DOHH2 (cell line): ENCODE results near the gene LIF.

Experiments used
- H3F3A ChIP-seq: fragments of 200-600 bp; sonication (generic), shearing (Covaris generic); 2 replicates; pipeline ENCODE4 v1.6.0; 2016; ENCODE audit warnings: antibody characterized with exemption, mild to moderate bottlenecking; ENCODE audit not compliant: control insufficient read depth, insufficient read depth
- H3K27ac ChIP-seq: fragments of 200-600 bp; sonication (generic); 2 replicates; pipeline ENCODE4 v1.5.1; 2014; ENCODE audit warnings: low read depth, mild to moderate bottlenecking, low read length, moderate library complexity
- H3K27me3 ChIP-seq: fragments of 200-600 bp; sonication (generic); 2 replicates; pipeline ENCODE4 v1.6.1; 2014; ENCODE audit warnings: mild to moderate bottlenecking, low read length, mixed read lengths; ENCODE audit not compliant: control insufficient read depth
- H3K36me3 ChIP-seq: fragments of 200-600 bp; sonication (generic); 2 replicates; pipeline ENCODE4 v1.6.1; 2014; ENCODE audit warnings: mild to moderate bottlenecking, low read length, moderate library complexity, mixed read lengths; ENCODE audit not compliant: control insufficient read depth
- H3K4me1 ChIP-seq: fragments of 200-600 bp; sonication (generic); 2 replicates; pipeline ENCODE4 v1.6.1; 2014; ENCODE audit warnings: mild to moderate bottlenecking, low read length, mixed read lengths; ENCODE audit not compliant: control insufficient read depth
- H3K4me2 ChIP-seq: fragments of 200-600 bp; sonication (generic); 2 replicates; pipeline ENCODE4 v1.6.0; 2014; ENCODE audit warnings: mild to moderate bottlenecking, low read length, moderate library complexity
- H3K4me3 ChIP-seq: fragments of 200-600 bp; sonication (generic); 2 replicates; pipeline ENCODE4 v1.5.1; 2014; ENCODE audit warnings: mild to moderate bottlenecking, low read length, mixed read lengths
- H3K79me2 ChIP-seq: fragments of 200-600 bp; sonication (generic); 2 replicates; pipeline ENCODE4 v1.6.1; 2014; ENCODE audit warnings: mild to moderate bottlenecking, low read length, mixed read lengths; ENCODE audit not compliant: control insufficient read depth
- H3K9me2 ChIP-seq: fragments of 200-600 bp; sonication (generic); replicated peaks from 2 replicates; pipeline ENCODE4 v1.6.1; 2014; ENCODE audit warnings: mild to moderate bottlenecking, low read length, mixed read lengths; ENCODE audit not compliant: control insufficient read depth
- H3K9me3 ChIP-seq: fragments of 200-600 bp; sonication (generic); 2 replicates; pipeline ENCODE4 v1.6.1; 2014; ENCODE audit warnings: antibody characterized with exemption, low read length, mixed read lengths; ENCODE audit not compliant: control insufficient read depth, insufficient read depth
- H4K20me1 ChIP-seq: fragments of 200-600 bp; sonication (generic); 2 replicates; pipeline ENCODE4 v1.6.0; 2014; ENCODE audit warnings: low read depth, mild to moderate bottlenecking, antibody characterized with exemption, low read length, moderate library complexity; ENCODE audit not compliant: control insufficient read depth, insufficient read depth
- EZH2phosphoT487 ChIP-seq: fragments of 200-600 bp; sonication (generic); IDR thresholded peaks from 2 replicates; pipeline ENCODE4 v1.6.1; 2017; ENCODE audit warnings: borderline replicate concordance, mild to moderate bottlenecking, antibody characterized with exemption, low read length, moderate library complexity, mixed read lengths
- TF ChIP-seq, protein P1 (sequence below): fragments of 200-600 bp; sonication (generic); IDR thresholded peaks from one replicate; pipeline ENCODE4 v1.5.1; 2014; ENCODE audit warnings: antibody characterized with exemption, mild to moderate bottlenecking, low read depth, low read length; ENCODE audit not compliant: poor library complexity, severe bottlenecking

Gene LIF

DNA sequence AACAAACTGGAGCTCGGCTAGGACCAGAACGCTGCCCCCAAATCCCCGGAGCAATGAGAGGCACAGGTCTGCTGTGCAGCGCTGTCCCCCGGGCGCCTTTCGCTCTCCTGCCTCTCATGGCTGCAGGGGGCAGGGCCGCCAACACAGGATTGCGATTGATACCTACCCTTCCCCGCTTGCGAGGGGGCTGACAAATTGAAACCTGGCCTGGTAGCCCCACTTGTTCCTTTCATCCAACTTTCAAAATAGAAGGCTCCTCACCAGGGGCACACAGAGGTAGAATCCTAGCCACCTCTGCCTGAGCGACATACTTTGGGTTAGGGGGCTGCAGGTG, 43.4 kb upstream of the LIF start:
- Histone ChIP-seq H3F3A (peaks cover 8% of the 10 kb centered on the region; the same call in 1 of the 2 replicates), H3K4me2 (peak overlapping the region; percentile 83), H3K27ac (peak overlapping the region; percentile 12; the same call in 1 of the 2 replicates), H3K36me3 (no peaks in the 10 kb centered on the region), H3K9me3 (no peaks in the 10 kb centered on the region), H3K9me2 (no peaks in the 10 kb centered on the region), H3K79me2 (no peaks in the 10 kb centered on the region), H4K20me1 (peaks cover 3% of the 10 kb centered on the region; the same call in 1 of the 2 replicates), H3K4me1 (peaks cover 34% of the 10 kb centered on the region), H3K27me3 (no peaks in the 10 kb centered on the region), H3K4me3 (peak overlapping the region; percentile 76)
- TF ChIP-seq, protein P1, sequence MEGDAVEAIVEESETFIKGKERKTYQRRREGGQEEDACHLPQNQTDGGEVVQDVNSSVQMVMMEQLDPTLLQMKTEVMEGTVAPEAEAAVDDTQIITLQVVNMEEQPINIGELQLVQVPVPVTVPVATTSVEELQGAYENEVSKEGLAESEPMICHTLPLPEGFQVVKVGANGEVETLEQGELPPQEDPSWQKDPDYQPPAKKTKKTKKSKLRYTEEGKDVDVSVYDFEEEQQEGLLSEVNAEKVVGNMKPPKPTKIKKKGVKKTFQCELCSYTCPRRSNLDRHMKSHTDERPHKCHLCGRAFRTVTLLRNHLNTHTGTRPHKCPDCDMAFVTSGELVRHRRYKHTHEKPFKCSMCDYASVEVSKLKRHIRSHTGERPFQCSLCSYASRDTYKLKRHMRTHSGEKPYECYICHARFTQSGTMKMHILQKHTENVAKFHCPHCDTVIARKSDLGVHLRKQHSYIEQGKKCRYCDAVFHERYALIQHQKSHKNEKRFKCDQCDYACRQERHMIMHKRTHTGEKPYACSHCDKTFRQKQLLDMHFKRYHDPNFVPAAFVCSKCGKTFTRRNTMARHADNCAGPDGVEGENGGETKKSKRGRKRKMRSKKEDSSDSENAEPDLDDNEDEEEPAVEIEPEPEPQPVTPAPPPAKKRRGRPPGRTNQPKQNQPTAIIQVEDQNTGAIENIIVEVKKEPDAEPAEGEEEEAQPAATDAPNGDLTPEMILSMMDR = no peak
- TF ChIP-seq EZH2phosphoT487 = no peak

DNA sequence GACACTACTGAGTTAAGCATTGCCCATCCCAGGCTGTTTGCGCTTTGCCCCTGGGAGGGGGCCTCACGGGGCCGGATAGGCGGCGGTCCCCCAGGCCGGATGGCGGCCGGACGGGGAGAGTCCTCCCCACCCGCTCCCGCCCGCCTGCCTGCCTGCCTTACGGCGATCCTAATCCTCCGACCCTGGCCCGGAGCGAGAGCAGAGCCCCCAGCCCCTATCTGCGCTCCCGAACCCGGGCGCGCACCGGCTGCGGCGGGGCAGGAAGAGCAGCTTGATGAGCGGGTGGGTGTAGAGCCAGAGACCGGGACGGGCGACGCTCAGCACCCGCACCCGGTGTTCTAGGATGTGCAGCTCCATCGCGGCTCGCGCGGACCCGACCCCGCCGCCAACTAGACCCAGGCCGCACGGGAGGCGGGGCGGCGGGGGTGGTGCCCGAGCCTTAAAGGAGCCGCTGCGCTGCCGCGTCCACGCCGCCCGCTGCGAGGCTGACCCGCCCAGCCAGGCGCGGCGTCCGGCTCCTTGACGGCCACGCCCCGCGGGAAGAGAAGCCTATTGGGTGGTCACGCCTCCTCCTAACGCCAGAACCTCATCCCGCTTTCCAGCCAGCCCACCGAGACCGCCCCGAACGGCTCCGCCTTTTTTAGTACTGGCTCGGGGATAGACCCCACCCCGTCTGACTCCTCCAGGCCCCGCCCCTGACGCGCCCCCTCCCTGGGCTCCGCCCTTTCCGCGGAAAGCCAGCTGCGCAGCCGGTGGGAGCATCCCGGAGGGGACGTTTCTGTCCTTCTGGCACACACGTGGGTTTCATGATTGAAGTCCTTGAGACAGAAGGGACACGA, 42.8 kb upstream of the LIF start, which contains the start of gene CASTOR1:
Gene CASTOR1 (minus strand): TSS at position 365 of the 839 bp plus-strand sequence. CDS start 8 bp downstream, at position 357.
- H3K36me3 ChIP-seq = no peaks in the 10 kb centered on the region
- peak within 1 kb of the TSS; percentile 83 for H3K4me2 ChIP-seq
- H3K4me1 ChIP-seq = peaks cover 34% of the 10 kb centered on the region
- no peaks in the 10 kb centered on the region for H3K9me2 ChIP-seq
- H3K9me3 ChIP-seq = no peaks in the 10 kb centered on the region
- no peaks in the 10 kb centered on the region for H3K79me2 ChIP-seq
- peaks cover 3% of the 10 kb centered on the region; the same call in 1 of the 2 replicates for H4K20me1 ChIP-seq
- no peak for TF ChIP-seq EZH2phosphoT487
- TF ChIP-seq, protein P1 = no peak
- H3K27ac ChIP-seq = peak within 1 kb of the TSS; percentile 12
- peaks cover 8% of the 10 kb centered on the region; the same call in 1 of the 2 replicates for H3F3A ChIP-seq
- no peaks in the 10 kb centered on the region for H3K27me3 ChIP-seq
- H3K4me3 ChIP-seq = peak within 1 kb of the TSS; percentile 76

DNA sequence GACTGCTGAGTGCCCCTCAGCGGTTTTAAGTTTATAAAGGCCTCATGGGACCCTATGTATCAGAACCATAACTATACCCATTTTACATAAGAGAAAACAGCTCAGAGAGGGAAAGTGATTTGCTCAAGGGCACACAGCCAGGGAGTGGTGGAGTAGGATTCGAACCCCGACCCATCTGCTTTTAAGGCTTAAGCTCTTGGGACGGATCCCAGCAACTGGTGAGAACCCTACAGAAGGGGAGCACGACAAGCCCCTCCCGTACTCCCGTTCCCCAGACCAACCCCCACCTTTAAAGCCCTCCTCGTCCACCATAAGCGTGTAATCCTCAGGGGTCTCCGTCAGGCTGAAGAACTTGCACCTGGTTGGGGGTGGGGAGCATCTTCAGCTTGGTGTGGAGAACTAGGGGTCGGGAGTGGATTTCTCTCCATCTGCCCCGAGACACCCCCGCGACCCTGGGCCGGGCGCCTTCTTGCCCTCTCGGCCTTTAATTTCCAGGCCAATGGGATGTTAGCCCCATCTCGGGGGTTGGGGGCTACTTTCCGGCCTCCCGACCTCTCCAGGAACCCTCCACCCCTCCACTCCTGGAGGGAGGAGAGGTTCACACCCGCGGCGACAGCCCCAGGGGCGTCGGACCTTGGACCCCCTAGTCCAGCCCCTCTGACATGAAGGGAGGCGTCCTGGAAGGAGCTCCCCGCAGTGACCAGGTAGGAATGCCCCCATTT, 42.0 kb upstream of the LIF start:
- no peak overlapping the region for H3K27ac ChIP-seq
- H3K4me3 ChIP-seq = peak overlapping the region; percentile 76
- peak overlapping the region; percentile 83 for H3K4me2 ChIP-seq
- H3K36me3 ChIP-seq = no peaks in the 10 kb centered on the region
- no peaks in the 10 kb centered on the region for H3K9me3 ChIP-seq
- H3F3A ChIP-seq = peaks cover 8% of the 10 kb centered on the region; the same call in 1 of the 2 replicates
- no peaks in the 10 kb centered on the region for H3K9me2 ChIP-seq
- TF ChIP-seq EZH2phosphoT487 = no peak
- TF ChIP-seq, protein P1 = no peak
- H3K4me1 ChIP-seq = peaks cover 34% of the 10 kb centered on the region
- no peaks in the 10 kb centered on the region for H3K79me2 ChIP-seq
- no peaks in the 10 kb centered on the region for H3K27me3 ChIP-seq
- peaks cover 3% of the 10 kb centered on the region; the same call in 1 of the 2 replicates for H4K20me1 ChIP-seq
